Liver (tissue), 9 donors: ENCODE data around the gene NADK. TPM values are rescaled to one million over a fixed set of nuclear protein-coding genes. Genes with fewer than 3 reads are reported as not detected.
"Not testable (repeated sequence)": the region's sequence is repeated elsewhere in the genome, so short reads cannot be mapped to it uniquely, and the experiment has no call there.

Experiments
- DNase-seq: peaks from one replicate; pipeline ENCODE4 v3.0.0-alpha.2; 2017; ENCODE audit warnings: low spot score
- H3K27ac ChIP-seq, 2 donors: one replicate each; pipeline ENCODE4 v1.7.0; 2013; ENCODE audit warnings: inconsistent platforms in 2 of 2, low read length in 2 of 2, control low read depth in 1 of 2, low read depth in 1 of 2, mild to moderate bottlenecking in 1 of 2
- H3K27me3 ChIP-seq, 4 donors: one replicate each; pipeline versions ENCODE4 v1.6.1 to v1.7.0; 2013; ENCODE audit warnings: low read length in 3 of 4, inconsistent platforms in 1 of 4, mild to moderate bottlenecking in 1 of 4, moderate library complexity in 1 of 4; ENCODE audit not compliant: control insufficient read depth in 4 of 4, insufficient read depth in 4 of 4
- H3K36me3 ChIP-seq, 4 donors: one replicate each; pipeline versions ENCODE4 v1.6.1 to v1.7.0; 2013; ENCODE audit warnings: low read length in 3 of 4, mild to moderate bottlenecking in 3 of 4, low read depth in 1 of 4, moderate library complexity in 1 of 4; ENCODE audit not compliant: control insufficient read depth in 4 of 4, insufficient read depth in 3 of 4
- H3K4me1 ChIP-seq, 4 donors: one replicate each; pipeline versions ENCODE4 v1.6.1 to v1.7.0; 2013; ENCODE audit warnings: low read length in 3 of 4, mild to moderate bottlenecking in 3 of 4, moderate library complexity in 1 of 4; ENCODE audit not compliant: control insufficient read depth in 4 of 4, insufficient read depth in 4 of 4
- H3K4me3 ChIP-seq, 3 donors: one replicate each; pipeline versions ENCODE4 v1.6.1 to v1.7.0; 2013; ENCODE audit warnings: low read length in 3 of 3, control low read depth in 1 of 3, low read depth in 1 of 3, mild to moderate bottlenecking in 1 of 3
- H3K9ac ChIP-seq, 2 donors: one replicate each; pipeline ENCODE4 v1.7.0; 2013; ENCODE audit warnings: low read length in 2 of 2, mild to moderate bottlenecking in 2 of 2, moderate library complexity in 2 of 2, control low read depth in 1 of 2, low read depth in 1 of 2
- H3K9me3 ChIP-seq, 4 donors: one replicate each; pipeline versions ENCODE4 v1.6.1 to v1.7.0; 2013; ENCODE audit warnings: low read length in 3 of 4; ENCODE audit not compliant: control insufficient read depth in 4 of 4
- EGR1 ChIP-seq, 2 donors: IDR thresholded peaks; 2 replicates each; pipeline ENCODE4 v1.6.1; 2016 to 2018; ENCODE audit warnings: antibody characterized with exemption in 2 of 2, low read depth in 2 of 2
- FOXA1 ChIP-seq: IDR thresholded peaks from 2 replicates; pipeline ENCODE4 v1.6.1; 2016; ENCODE audit warnings: antibody characterized with exemption
- GABPA ChIP-seq, 2 donors: IDR thresholded peaks in 1 of 2; conservative IDR thresholded peaks in 1 of 2; 2 replicates each; pipeline ENCODE4 v1.6.1; 2016; ENCODE audit warnings: antibody characterized with exemption in 2 of 2, mild to moderate bottlenecking in 1 of 2, moderate library complexity in 1 of 2
- HNF4A ChIP-seq, 2 donors: conservative IDR thresholded peaks; 2 replicates each; pipeline ENCODE4 v1.6.1; 2016; ENCODE audit warnings: antibody characterized with exemption in 2 of 2, mild to moderate bottlenecking in 2 of 2
- JUND ChIP-seq, 2 donors: IDR thresholded peaks; 2 replicates each; pipeline ENCODE4 v1.6.1; 2016; ENCODE audit warnings: antibody characterized with exemption in 2 of 2
- MAX ChIP-seq: IDR thresholded peaks from 2 replicates; pipeline ENCODE4 v1.6.1; 2016; ENCODE audit warnings: antibody characterized with exemption
- NR2F2 ChIP-seq: IDR thresholded peaks from 2 replicates; pipeline ENCODE4 v1.6.1; 2016; ENCODE audit warnings: antibody characterized with exemption
- RAD21 ChIP-seq, 2 donors: IDR thresholded peaks; 2 replicates each; pipeline ENCODE4 v1.6.1; 2016; ENCODE audit warnings: antibody characterized with exemption in 2 of 2, mild to moderate bottlenecking in 2 of 2
- RXRA ChIP-seq, 2 donors: IDR thresholded peaks; 2 replicates each; pipeline ENCODE4 v1.6.1; 2017 to 2018; ENCODE audit warnings: antibody characterized with exemption in 2 of 2, mild to moderate bottlenecking in 1 of 2
- SP1 ChIP-seq: IDR thresholded peaks from 2 replicates; pipeline ENCODE4 v1.6.1; 2018; ENCODE audit warnings: antibody characterized with exemption, mild to moderate bottlenecking
- YY1 ChIP-seq: IDR thresholded peaks from 2 replicates; pipeline ENCODE4 v1.6.1; 2016; ENCODE audit warnings: antibody characterized with exemption, mild to moderate bottlenecking
- ZBTB33 ChIP-seq: IDR thresholded peaks from 2 replicates; pipeline ENCODE4 v1.6.1; 2016; ENCODE audit warnings: antibody characterized with exemption
- whole genome bisulfite sequencing: extraction: QIAGEN DNeasy Blood & Tissue Kit; methylation state at CpG from one replicate; pipeline ENCODE4 v1.1.7; 2013; 5-methylcytosine and 5-hydroxymethylcytosine counted together
- polyA plus RNA-seq, 2 donors: library from polyadenylated mRNA; stranded (reverse) in 1 of 2; unstranded in 1 of 2; fragments of 200-250 nt in 1 of 2; fragments of >200 nt in 1 of 2; fragmentation: Nextera tagmentation in 1 of 2; extraction: Ambion mirVana in 1 of 2; gene quantifications; one replicate each; pipeline versions ENCODE4 v1.2.1 to v1.2.3, GENCODE V29; 2013 to 2015
- total RNA-seq, 2 donors: library from RNA; depleted of rRNA; stranded (reverse); fragments of >200 nt; gene quantifications; one replicate each; pipeline ENCODE4 v1.2.3, GENCODE V29; 2014
- donor health status: healthy.
- donor health status: healthy.
- donor health status: healthy.
- donor health status: healthy.
- donor health status: healthy.

NADK gene
- total and polyA plus RNA-seq, 4 donors, result 39.2 to 105 (median 83.6) TPM

DNA sequence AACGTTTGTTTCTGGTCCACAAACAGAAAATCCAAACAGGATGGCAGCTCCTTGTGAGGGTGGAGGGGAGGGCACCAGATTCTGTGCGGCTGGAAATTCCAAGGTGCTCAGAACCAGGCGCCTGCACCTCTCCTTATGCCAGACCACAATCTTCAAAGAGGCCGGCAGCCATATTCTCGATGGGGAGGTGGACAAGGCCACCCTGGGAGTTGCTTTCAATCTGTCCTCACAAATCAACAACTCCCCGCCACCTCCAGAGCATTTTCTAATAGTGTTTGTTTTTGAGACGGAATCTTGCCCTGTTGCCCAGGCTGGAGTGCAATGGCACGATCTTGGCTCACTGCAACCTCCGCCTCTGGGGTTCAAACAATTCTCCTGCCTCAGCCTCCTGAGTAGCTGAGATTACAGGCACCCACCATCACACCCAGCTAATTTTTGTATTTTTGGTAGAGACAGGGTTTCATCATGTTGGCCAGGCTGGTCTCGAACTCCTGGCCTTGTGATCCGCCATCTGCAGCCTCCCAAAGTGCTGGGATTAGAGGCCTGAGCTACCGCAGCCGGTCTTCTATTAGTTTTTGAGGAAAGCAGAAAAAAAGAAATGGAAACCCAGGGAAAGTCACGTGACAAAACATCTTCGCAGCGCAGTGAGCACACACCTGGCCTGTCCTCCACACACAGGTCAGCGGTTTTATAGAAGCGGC lies 49.0 kb downstream of the NADK start:
- peaks cover 3 to 13% (median 8%) of the 10 kb centered on the region in 4 donors for H3K36me3 ChIP-seq
- DNase-seq, H3K4me3 ChIP-seq, H3K4me1 ChIP-seq, H3K9me3 ChIP-seq, H3K9ac ChIP-seq, H3K27me3 ChIP-seq, H3K27ac ChIP-seq: not testable (repeated sequence)
- 92% methylated on average over 16 of the region's 18 CpGs for WGBS

- WGBS, result 73% methylated on average over 14 of the region's 14 CpGs
- not testable (repeated sequence) for H3K4me1 ChIP-seq, DNase-seq, H3K27me3 ChIP-seq, H3K9me3 ChIP-seq, H3K27ac ChIP-seq, H3K4me3 ChIP-seq, H3K9ac ChIP-seq
- H3K36me3 ChIP-seq, result peaks cover 0 to 11% (median 8%) of the 10 kb centered on the region in 4 donors
Measured at GRCh38 chr1:1728308-1729005, 49.8 kb downstream of the NADK start.

GRCh38 chr1:1727131-1727651 lies 51.1 kb downstream of the NADK start:
- not testable (repeated sequence) for H3K27ac ChIP-seq, H3K4me1 ChIP-seq, H3K9me3 ChIP-seq, H3K4me3 ChIP-seq, DNase-seq, H3K9ac ChIP-seq, H3K27me3 ChIP-seq, H3K36me3 ChIP-seq
- 94% methylated on average over 11 of the region's 12 CpGs for WGBS

DNA sequence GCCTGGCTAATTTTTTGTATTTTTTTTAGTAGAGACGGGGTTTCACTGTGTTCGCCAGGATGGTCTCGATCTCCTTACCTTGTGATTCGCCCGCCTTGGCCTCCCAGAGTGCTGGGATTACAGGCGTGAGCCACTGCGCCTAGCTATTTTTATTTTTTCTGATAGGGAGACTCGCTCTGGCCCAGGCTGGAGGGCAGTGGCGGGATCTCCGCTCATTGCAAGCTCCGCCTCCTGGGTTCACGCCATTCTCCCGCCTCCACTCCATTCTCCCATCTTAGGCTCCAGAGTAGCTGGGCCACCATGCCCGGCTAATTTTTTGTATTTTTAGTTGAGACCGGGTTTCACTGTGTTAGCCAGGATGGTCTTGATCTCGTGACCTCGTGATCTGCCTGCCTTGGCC lies 52.2 kb downstream of the NADK start:
- not testable (repeated sequence) for H3K27ac ChIP-seq, H3K4me3 ChIP-seq, H3K4me1 ChIP-seq, DNase-seq, H3K9ac ChIP-seq, H3K9me3 ChIP-seq, H3K27me3 ChIP-seq, H3K36me3 ChIP-seq
- WGBS, result 96% methylated on average over 17 of the region's 17 CpGs

DNA sequence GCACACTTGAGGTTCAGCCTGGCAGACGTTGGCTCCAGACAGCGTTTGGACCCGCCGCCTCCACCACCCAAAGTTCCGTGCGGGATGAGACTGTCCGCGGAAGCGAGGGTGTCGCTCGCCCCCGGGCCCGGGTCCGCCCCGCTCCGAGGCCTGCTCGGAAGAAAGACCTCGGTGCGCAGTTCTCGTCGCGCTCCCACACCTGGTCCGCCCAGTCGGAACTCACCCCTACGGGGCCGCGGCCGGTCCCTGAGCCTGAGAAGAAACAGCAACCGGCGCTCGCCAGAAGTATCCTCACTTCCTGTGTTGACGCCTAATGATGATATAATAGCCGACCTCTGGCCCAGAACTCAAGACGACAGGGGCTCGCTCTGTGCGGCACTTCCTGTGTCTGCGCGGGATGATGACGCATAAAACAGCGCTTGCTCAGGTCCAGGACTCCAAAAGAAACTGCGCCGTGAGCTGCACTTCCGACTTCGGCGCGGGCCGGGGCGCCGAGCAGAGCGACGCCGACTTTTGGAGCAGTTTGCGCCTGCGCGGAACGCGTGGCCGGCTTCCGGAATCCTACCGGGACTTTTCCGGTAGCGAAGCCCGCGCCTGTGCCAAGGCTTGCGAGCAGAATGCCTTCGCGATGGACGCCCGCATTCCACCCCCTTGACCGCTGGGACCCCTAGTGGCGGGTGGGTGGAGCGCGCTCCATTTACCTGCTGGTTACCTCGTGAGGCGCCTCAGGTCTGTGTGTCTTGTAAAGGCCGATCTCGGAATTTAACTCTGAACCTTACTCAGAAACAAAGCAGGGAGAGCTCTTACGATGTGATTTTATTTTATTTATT lies 54.0 kb downstream of the NADK start, which contains the start of gene CDK11A:
CDK11A (minus strand) TSS at position 323 of the 830 bp plus-strand sequence. CDS start 1,539 bp downstream, outside the sequence.
- TF ChIP-seq SP1 (peak; percentile 68), RXRA (IDR thresholded peaks at IDR 0.05) (peak; percentile 76 to 81), ZBTB33 (peak; percentile 62), FOXA1 (peak; percentile 41), RAD21 (IDR thresholded peaks at IDR 0.05) (peak in 1 of 2 donors; percentile 33), MAX (peak; percentile 66), EGR1 (IDR thresholded peaks at IDR 0.05; ENCODE audit: low read depth in 2 of 2) (peak; percentile 46 to 60), NR2F2 (peak; percentile 85), HNF4A (conservative IDR thresholded peaks at IDR 0.05) (peak; percentile 47 to 66), JUND (IDR thresholded peaks at IDR 0.05) (peak in 1 of 2 donors; percentile 62), YY1 (peak; percentile 48), GABPA (IDR thresholded peaks at IDR 0.05 in 1 of 2, conservative IDR thresholded peaks at IDR 0.05 in 1 of 2) (peak; percentile 79 to 94)
- peak within 1 kb of the TSS; percentile 71 to 81 for H3K27ac ChIP-seq

More for the DNA sequence above, 54.0 kb downstream of the NADK start, which contains the start of gene CDK11A:
- H3K27me3 ChIP-seq, H3K4me1 ChIP-seq, H3K9me3 ChIP-seq: not testable (repeated sequence)
- Histone ChIP-seq H3K36me3 (peaks cover 0 to 12% (median 7%) of the 10 kb centered on the region in 4 donors), H3K4me3 (peak within 1 kb of the TSS; percentile 61 to 80 (median 78)), H3K9ac (peak within 1 kb of the TSS in 1 of 2 donors; percentile 65)
- DNase-seq, result peak; percentile 88
- WGBS, result under 1% methylated on average over 56 of the region's 78 CpGs
